ENCODE measurements around the gene MOGAT1.

Gene MOGAT1

GRCh38 chr2:222703091-222703490 lies 31.6 kb downstream of the MOGAT1 start:
- Histone ChIP-seq H3K4me2 (no peak overlapping the region), H3K4me3 (IDR thresholded peaks at IDR 0.05; ENCODE audit: insufficient read depth, low read depth, low read length) (no peak overlapping the region), H3K27ac (no peak overlapping the region), H3K27me3 (ENCODE audit: insufficient read depth, low read depth) (no peaks in the 10 kb centered on the region), H2AFZ (ENCODE audit: low read depth) (no peak overlapping the region), H3K4me1 (ENCODE audit: low read depth, poor library complexity, severe bottlenecking) (no peaks in the 10 kb centered on the region), H3K79me2 (ENCODE audit: insufficient read depth, low read depth) (no peaks in the 10 kb centered on the region), H3K9ac (no peak overlapping the region), H4K20me1 (ENCODE audit: insufficient read depth) (no peaks in the 10 kb centered on the region), H3K36me3 (ENCODE audit: insufficient read depth) (no peaks in the 10 kb centered on the region)
- TF ChIP-seq, protein P1, sequence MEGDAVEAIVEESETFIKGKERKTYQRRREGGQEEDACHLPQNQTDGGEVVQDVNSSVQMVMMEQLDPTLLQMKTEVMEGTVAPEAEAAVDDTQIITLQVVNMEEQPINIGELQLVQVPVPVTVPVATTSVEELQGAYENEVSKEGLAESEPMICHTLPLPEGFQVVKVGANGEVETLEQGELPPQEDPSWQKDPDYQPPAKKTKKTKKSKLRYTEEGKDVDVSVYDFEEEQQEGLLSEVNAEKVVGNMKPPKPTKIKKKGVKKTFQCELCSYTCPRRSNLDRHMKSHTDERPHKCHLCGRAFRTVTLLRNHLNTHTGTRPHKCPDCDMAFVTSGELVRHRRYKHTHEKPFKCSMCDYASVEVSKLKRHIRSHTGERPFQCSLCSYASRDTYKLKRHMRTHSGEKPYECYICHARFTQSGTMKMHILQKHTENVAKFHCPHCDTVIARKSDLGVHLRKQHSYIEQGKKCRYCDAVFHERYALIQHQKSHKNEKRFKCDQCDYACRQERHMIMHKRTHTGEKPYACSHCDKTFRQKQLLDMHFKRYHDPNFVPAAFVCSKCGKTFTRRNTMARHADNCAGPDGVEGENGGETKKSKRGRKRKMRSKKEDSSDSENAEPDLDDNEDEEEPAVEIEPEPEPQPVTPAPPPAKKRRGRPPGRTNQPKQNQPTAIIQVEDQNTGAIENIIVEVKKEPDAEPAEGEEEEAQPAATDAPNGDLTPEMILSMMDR (conservative IDR thresholded peaks at IDR 0.05; ENCODE audit: low read depth, low read length), result no peak

DNA sequence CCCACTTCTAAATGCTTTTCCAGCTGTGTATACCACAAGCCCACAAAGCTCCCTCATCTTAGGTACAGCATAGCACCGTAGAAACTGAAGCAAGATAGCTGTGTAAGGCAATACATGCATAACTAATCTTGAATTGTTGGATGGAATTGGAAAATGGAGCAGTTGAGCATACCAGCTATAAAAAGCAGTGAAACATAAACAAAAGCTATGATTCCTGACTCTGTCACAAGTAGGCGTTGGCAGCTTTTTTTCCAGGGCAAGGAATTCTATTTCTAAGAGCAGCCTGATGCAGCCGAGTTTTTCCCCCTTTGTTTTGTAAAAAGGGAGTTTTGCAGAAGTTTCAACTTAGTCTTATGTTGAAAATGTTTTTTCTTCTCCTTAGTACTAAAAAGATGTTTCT lies 32.4 kb downstream of the MOGAT1 start:
- Histone ChIP-seq H3K27me3 (ENCODE audit: insufficient read depth, low read depth) (no peaks in the 10 kb centered on the region), H4K20me1 (ENCODE audit: insufficient read depth) (no peaks in the 10 kb centered on the region), H2AFZ (ENCODE audit: low read depth) (no peak overlapping the region), H3K27ac (no peak overlapping the region), H3K4me1 (ENCODE audit: low read depth, poor library complexity, severe bottlenecking) (peaks cover 3% of the 10 kb centered on the region), H3K9ac (no peak overlapping the region), H3K4me3 (IDR thresholded peaks at IDR 0.05; ENCODE audit: insufficient read depth, low read depth, low read length) (no peak overlapping the region), H3K4me2 (no peak overlapping the region), H3K79me2 (ENCODE audit: insufficient read depth, low read depth) (no peaks in the 10 kb centered on the region), H3K36me3 (ENCODE audit: insufficient read depth) (no peaks in the 10 kb centered on the region)
- TF ChIP-seq, protein P1 (conservative IDR thresholded peaks at IDR 0.05; ENCODE audit: low read depth, low read length), result no peak

DNA sequence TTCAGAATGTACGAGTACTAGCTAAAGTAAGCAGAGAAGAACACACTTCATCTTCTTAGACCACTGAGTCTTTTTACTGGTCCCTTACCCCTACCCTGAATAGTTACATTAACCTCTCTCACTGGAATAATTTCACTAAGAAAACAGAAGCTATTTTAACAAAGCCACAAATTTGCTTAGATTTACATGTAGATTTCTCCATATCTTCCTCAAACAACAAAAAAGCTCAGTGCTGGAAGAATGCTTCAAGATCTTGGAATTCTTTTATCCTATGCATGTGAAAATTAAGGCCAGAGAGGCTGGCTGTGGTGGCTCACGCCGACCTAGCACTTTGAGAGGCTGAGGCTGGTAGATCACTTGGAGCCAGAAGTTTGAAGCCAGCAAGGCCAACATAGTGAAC lies 35.2 kb downstream of the MOGAT1 start:
- H4K20me1 ChIP-seq (ENCODE audit: insufficient read depth), result no peaks in the 10 kb centered on the region
- H3K9ac ChIP-seq, result no peak overlapping the region
- no peaks in the 10 kb centered on the region for H3K79me2 ChIP-seq (ENCODE audit: insufficient read depth, low read depth)
- TF ChIP-seq, protein P1 (conservative IDR thresholded peaks at IDR 0.05; ENCODE audit: low read depth, low read length), result no peak
- H3K4me2 ChIP-seq, result no peak overlapping the region
- H3K4me3 ChIP-seq (IDR thresholded peaks at IDR 0.05; ENCODE audit: insufficient read depth, low read depth, low read length), result no peak overlapping the region
- H3K27me3 ChIP-seq (ENCODE audit: insufficient read depth, low read depth), result no peaks in the 10 kb centered on the region
- peaks cover 3% of the 10 kb centered on the region for H3K4me1 ChIP-seq (ENCODE audit: low read depth, poor library complexity, severe bottlenecking)
- no peak overlapping the region for H3K27ac ChIP-seq
- H3K36me3 ChIP-seq (ENCODE audit: insufficient read depth), result no peaks in the 10 kb centered on the region
- no peak overlapping the region for H2AFZ ChIP-seq (ENCODE audit: low read depth)

- Histone ChIP-seq H3K79me2 (ENCODE audit: insufficient read depth, low read depth) (no peaks in the 10 kb centered on the region), H2AFZ (ENCODE audit: low read depth) (peak overlapping the region; percentile 20; the same call in 1 of the 2 replicates), H3K4me1 (ENCODE audit: low read depth, poor library complexity, severe bottlenecking) (peaks cover 3% of the 10 kb centered on the region), H3K4me2 (no peak overlapping the region), H3K36me3 (ENCODE audit: insufficient read depth) (no peaks in the 10 kb centered on the region), H3K27ac (no peak overlapping the region), H3K27me3 (ENCODE audit: insufficient read depth, low read depth) (no peaks in the 10 kb centered on the region), H4K20me1 (ENCODE audit: insufficient read depth) (no peaks in the 10 kb centered on the region), H3K9ac (no peak overlapping the region), H3K4me3 (IDR thresholded peaks at IDR 0.05; ENCODE audit: insufficient read depth, low read depth, low read length) (no peak overlapping the region)
- TF ChIP-seq, protein P1 (conservative IDR thresholded peaks at IDR 0.05; ENCODE audit: low read depth, low read length), result no peak
Measured at GRCh38 chr2:222707102-222707688, 35.7 kb downstream of the MOGAT1 start.
